Measurements from ENCODE around the gene SP4.

SP4 gene

GRCh38 chr7:21429021-21429420, 1.1 kb downstream of the SP4 start:
- H3K4me3 ChIP-seq: peak overlapping the region; percentile 93 to 96
- intact Hi-C loops (cut with DNase I; ENCODE audit: low total_unique reads): no loop called here
- DNase-seq: no peak
- H3K4me1 ChIP-seq: peaks cover 0 to 57% (median 24%) of the 10 kb centered on the region in 4 donors
- no peak for TF ChIP-seq CTCF (IDR thresholded peaks at IDR 0.05)
- peaks cover 0 to 9% (median 0%) of the 10 kb centered on the region in 3 donors for H3K36me3 ChIP-seq
- peak overlapping the region; percentile 94 to 99 for H3K27ac ChIP-seq
- no peaks in the 10 kb centered on the region for H3K9me3 ChIP-seq
- no peaks in the 10 kb centered on the region for H3K27me3 ChIP-seq

- Histone ChIP-seq H3K9me3 (no peaks in the 10 kb centered on the region), H3K4me3 (no peak overlapping the region), H3K27me3 (no peaks in the 10 kb centered on the region), H3K4me1 (peaks cover 0 to 57% (median 27%) of the 10 kb centered on the region in 4 donors), H3K27ac (no peak overlapping the region), H3K36me3 (peaks cover 0 to 9% (median 0%) of the 10 kb centered on the region in 3 donors)
- intact Hi-C loops (cut with DNase I; ENCODE audit: low total_unique reads): no loop called here
- no peak for TF ChIP-seq CTCF (IDR thresholded peaks at IDR 0.05)
- no peak for DNase-seq
These were observed 2.1 kb downstream of the SP4 start for GRCh38 chr7:21429786-21430574.

GRCh38 chr7:21430575-21430954, 2.7 kb downstream of the SP4 start:
- Histone ChIP-seq H3K36me3 (peaks cover 0 to 9% (median 0%) of the 10 kb centered on the region in 3 donors), H3K4me1 (peaks cover 0 to 57% (median 27%) of the 10 kb centered on the region in 4 donors), H3K4me3 (peak overlapping the region in 1 of 2 donors; percentile 2), H3K27me3 (no peaks in the 10 kb centered on the region), H3K9me3 (no peaks in the 10 kb centered on the region), H3K27ac (no peak overlapping the region)
- intact Hi-C loops (cut with DNase I; ENCODE audit: low total_unique reads): no loop called here
- no peak for TF ChIP-seq CTCF (IDR thresholded peaks at IDR 0.05)
- no peak for DNase-seq

GRCh38 chr7:21443149-21443841, 15.4 kb downstream of the SP4 start:
- TF ChIP-seq CTCF (IDR thresholded peaks at IDR 0.05): no peak
- H3K27ac ChIP-seq: no peak overlapping the region
- H3K27me3 ChIP-seq: no peaks in the 10 kb centered on the region
- intact Hi-C loops (cut with DNase I; ENCODE audit: low total_unique reads): no loop called here
- no peaks in the 10 kb centered on the region for H3K36me3 ChIP-seq
- no peak for DNase-seq
- H3K9me3 ChIP-seq: no peaks in the 10 kb centered on the region
- H3K4me1 ChIP-seq: peaks cover 0 to 7% (median 0%) of the 10 kb centered on the region in 4 donors
- no peak overlapping the region for H3K4me3 ChIP-seq

GRCh38 chr7:21448974-21449373, 21.1 kb downstream of the SP4 start:
- Histone ChIP-seq H3K27me3 (no peaks in the 10 kb centered on the region), H3K4me1 (peaks cover 0 to 7% (median 0%) of the 10 kb centered on the region in 4 donors), H3K36me3 (no peaks in the 10 kb centered on the region), H3K9me3 (no peaks in the 10 kb centered on the region), H3K27ac (no peak overlapping the region), H3K4me3 (no peak overlapping the region)
- TF ChIP-seq CTCF (IDR thresholded peaks at IDR 0.05): no peak
- intact Hi-C loops (cut with DNase I; ENCODE audit: low total_unique reads): no loop called here
- DNase-seq: no peak
